Astrocyte (in vitro differentiated cells and primary cell): ENCODE results near the gene OR6C2. TPM values are rescaled to one million over a fixed set of nuclear protein-coding genes. Genes with fewer than 3 reads are reported as not detected.
"Not testable (repeated sequence)": the region's sequence is repeated elsewhere in the genome, so short reads cannot be mapped to it uniquely, and the experiment has no call there.

Source experiments
- DNase-seq: peaks from one replicate; pipeline ENCODE4 v3.0.0-alpha.2; 2010; ENCODE audit warnings: low read depth
- FAIRE-seq: peaks from 2 replicates; lab custom pipeline; 2011; peaks lifted over from hg19 to GRCh38; lab: Jason Lieb, UNC
- H2AFZ ChIP-seq: 2 replicates; pipeline ENCODE4 v1.6.0; 2012; ENCODE audit warnings: low read depth, low read length, inconsistent platforms
- H3K27ac ChIP-seq: 2 replicates; pipeline ENCODE4 v1.5.1; 2011; ENCODE audit warnings: low read depth, low read length, inconsistent platforms
- H3K27me3 ChIP-seq: 2 replicates; pipeline ENCODE4 v1.6.0; 2011; ENCODE audit warnings: low read length, inconsistent platforms; ENCODE audit not compliant: insufficient read depth
- H3K36me3 ChIP-seq: 2 replicates; pipeline ENCODE4 v1.5.1; 2011; ENCODE audit warnings: low read length, inconsistent platforms; ENCODE audit not compliant: insufficient read depth
- H3K4me1 ChIP-seq: 2 replicates; pipeline ENCODE4 v1.5.1; 2011; ENCODE audit warnings: low read length, inconsistent platforms; ENCODE audit not compliant: insufficient read depth
- H3K4me2 ChIP-seq: 2 replicates; pipeline ENCODE4 v1.6.0; 2012; ENCODE audit warnings: low read length, inconsistent platforms
- H3K4me3 ChIP-seq: 2 replicates; pipeline ENCODE4 v1.5.1; 2011; ENCODE audit warnings: low read depth, mild to moderate bottlenecking, low read length, inconsistent platforms; ENCODE audit not compliant: insufficient read depth
- H3K79me2 ChIP-seq: 2 replicates; pipeline ENCODE4 v1.6.0; 2012; ENCODE audit warnings: mild to moderate bottlenecking, low read length, inconsistent platforms; ENCODE audit not compliant: insufficient read depth
- H3K9ac ChIP-seq: 2 replicates; pipeline ENCODE4 v1.6.0; 2012; ENCODE audit warnings: mild to moderate bottlenecking, low read length, inconsistent platforms
- H3K9me3 ChIP-seq: 2 replicates; pipeline ENCODE4 v1.5.1; 2012; ENCODE audit warnings: low read depth, mild to moderate bottlenecking, low read length, inconsistent platforms; ENCODE audit not compliant: insufficient read depth
- H4K20me1 ChIP-seq: 2 replicates; pipeline ENCODE4 v1.6.0; 2012; ENCODE audit warnings: low read length, inconsistent platforms; ENCODE audit not compliant: insufficient read depth
- H3K27ac Mint-ChIP-seq: one replicate; pipeline ENCODE4 v1.8.0; 2021; ENCODE audit warnings: mild to moderate bottlenecking, mixed read lengths; ENCODE audit not compliant: unreplicated experiment
- H3K27me3 Mint-ChIP-seq: one replicate; pipeline ENCODE4 v1.8.0; 2021; ENCODE audit warnings: low read depth, mixed read lengths; ENCODE audit not compliant: unreplicated experiment
- H3K36me3 Mint-ChIP-seq: one replicate; pipeline ENCODE4 v1.8.0; 2021; ENCODE audit warnings: low read depth, mixed read lengths; ENCODE audit not compliant: unreplicated experiment
- H3K4me1 Mint-ChIP-seq: one replicate; pipeline ENCODE4 v1.8.0; 2021; ENCODE audit warnings: low read depth, mixed read lengths; ENCODE audit not compliant: unreplicated experiment
- H3K4me3 Mint-ChIP-seq: one replicate; pipeline ENCODE4 v1.8.0; 2021; ENCODE audit warnings: mild to moderate bottlenecking, moderate library complexity, mixed read lengths; ENCODE audit not compliant: unreplicated experiment
- H3K9me3 Mint-ChIP-seq: one replicate; pipeline ENCODE4 v1.8.0; 2021; ENCODE audit warnings: mild to moderate bottlenecking, mixed read lengths; ENCODE audit not compliant: unreplicated experiment
- EZH2 ChIP-seq: IDR thresholded peaks from 2 replicates; pipeline ENCODE4 v1.6.1; 2012; ENCODE audit warnings: mild to moderate bottlenecking, low read length, inconsistent platforms; ENCODE audit not compliant: insufficient read depth
- total RNA-seq: library from RNA; stranded (reverse); gene quantifications from 2 replicates; pipeline ENCODE4 v1.2.1, GENCODE V29; 2021
- TF ChIP-seq, protein P1 (sequence below): IDR thresholded peaks from 2 replicates; pipeline ENCODE4 v1.5.1; 2011; ENCODE audit warnings: low read depth, mild to moderate bottlenecking, inconsistent platforms, low read length, moderate library complexity; ENCODE audit not compliant: insufficient read depth

Gene OR6C2
- total RNA-seq, 1 donor from 2014 or later = not detected

DNA sequence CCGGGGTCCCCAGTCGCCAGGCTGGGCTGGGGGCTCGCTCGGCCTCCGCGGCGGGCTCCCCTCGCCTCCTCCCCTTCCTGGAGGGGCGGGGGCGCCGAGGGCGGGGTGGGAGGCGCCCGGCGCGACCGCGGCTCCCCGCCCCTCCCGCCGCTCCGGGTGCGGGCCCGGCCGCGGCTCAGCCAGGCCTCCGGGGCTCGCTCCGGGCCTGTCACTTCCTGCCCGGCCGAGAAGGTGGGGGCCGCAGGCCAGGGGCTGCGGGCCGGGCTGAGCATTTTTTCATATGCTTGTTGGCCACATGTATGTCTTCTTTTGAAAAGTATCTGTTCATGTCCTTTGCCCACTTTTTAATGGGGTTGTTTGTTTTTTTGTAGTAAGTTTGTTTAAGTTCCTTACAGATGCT, 29.0 kb upstream of the OR6C2 start:
- H2AFZ ChIP-seq = not testable (repeated sequence)

DNA sequence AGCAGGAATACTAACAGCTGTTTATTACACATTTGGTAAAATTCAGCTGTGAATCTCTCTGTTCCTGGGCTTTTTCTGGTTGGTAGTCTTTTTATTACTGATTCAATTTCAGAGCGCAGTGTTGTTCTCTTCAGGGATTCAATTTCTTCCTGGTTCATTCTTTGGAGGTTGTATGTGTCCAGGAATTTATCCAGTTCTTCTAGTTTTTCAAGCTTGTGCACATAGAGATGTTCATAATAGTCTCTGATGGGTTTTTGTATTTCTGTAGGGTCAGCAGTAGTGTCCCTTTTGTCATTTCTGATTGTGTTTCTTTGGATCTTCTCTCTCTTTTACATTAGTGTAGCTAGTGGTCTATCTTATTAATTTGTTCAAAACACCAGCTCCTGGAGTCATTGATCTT, 26.9 kb upstream of the OR6C2 start:
- H2AFZ ChIP-seq = no peak overlapping the region
- H3K9me3 ChIP-seq = no peaks in the 10 kb centered on the region
- H3K4me1 ChIP-seq = no peaks in the 10 kb centered on the region
- DNase-seq = no peak
- no peak overlapping the region for H3K27ac ChIP-seq
- H4K20me1 ChIP-seq = no peaks in the 10 kb centered on the region
- no peak for TF ChIP-seq EZH2
- TF ChIP-seq, protein P1, sequence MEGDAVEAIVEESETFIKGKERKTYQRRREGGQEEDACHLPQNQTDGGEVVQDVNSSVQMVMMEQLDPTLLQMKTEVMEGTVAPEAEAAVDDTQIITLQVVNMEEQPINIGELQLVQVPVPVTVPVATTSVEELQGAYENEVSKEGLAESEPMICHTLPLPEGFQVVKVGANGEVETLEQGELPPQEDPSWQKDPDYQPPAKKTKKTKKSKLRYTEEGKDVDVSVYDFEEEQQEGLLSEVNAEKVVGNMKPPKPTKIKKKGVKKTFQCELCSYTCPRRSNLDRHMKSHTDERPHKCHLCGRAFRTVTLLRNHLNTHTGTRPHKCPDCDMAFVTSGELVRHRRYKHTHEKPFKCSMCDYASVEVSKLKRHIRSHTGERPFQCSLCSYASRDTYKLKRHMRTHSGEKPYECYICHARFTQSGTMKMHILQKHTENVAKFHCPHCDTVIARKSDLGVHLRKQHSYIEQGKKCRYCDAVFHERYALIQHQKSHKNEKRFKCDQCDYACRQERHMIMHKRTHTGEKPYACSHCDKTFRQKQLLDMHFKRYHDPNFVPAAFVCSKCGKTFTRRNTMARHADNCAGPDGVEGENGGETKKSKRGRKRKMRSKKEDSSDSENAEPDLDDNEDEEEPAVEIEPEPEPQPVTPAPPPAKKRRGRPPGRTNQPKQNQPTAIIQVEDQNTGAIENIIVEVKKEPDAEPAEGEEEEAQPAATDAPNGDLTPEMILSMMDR = no peak
- FAIRE-seq = no peak
- no peak overlapping the region for H3K27ac Mint-ChIP-seq
- no peak overlapping the region for H3K4me3 ChIP-seq
- no peak overlapping the region for H3K9ac ChIP-seq
- no peaks in the 10 kb centered on the region for H3K4me1 Mint-ChIP-seq
- H3K36me3 Mint-ChIP-seq = no peaks in the 10 kb centered on the region
- no peak overlapping the region for H3K4me3 Mint-ChIP-seq
- H3K9me3 Mint-ChIP-seq = peaks cover 2% of the 10 kb centered on the region
- no peaks in the 10 kb centered on the region for H3K36me3 ChIP-seq
- H3K27me3 Mint-ChIP-seq = no peaks in the 10 kb centered on the region
- no peaks in the 10 kb centered on the region for H3K79me2 ChIP-seq
- H3K4me2 ChIP-seq = no peak overlapping the region
- no peaks in the 10 kb centered on the region for H3K27me3 ChIP-seq

More for the DNA sequence above, 29.0 kb upstream of the OR6C2 start:
- not testable (repeated sequence) for H3K4me3 Mint-ChIP-seq, H3K79me2 ChIP-seq, H3K9ac ChIP-seq, H3K36me3 Mint-ChIP-seq, H3K27ac Mint-ChIP-seq, H3K9me3 Mint-ChIP-seq, DNase-seq, H3K4me3 ChIP-seq, H4K20me1 ChIP-seq, FAIRE-seq, H3K27me3 Mint-ChIP-seq, H3K27me3 ChIP-seq, H3K27ac ChIP-seq, H3K36me3 ChIP-seq, H3K4me1 ChIP-seq, H3K9me3 ChIP-seq, H3K4me1 Mint-ChIP-seq
- H3K4me2 ChIP-seq = peak overlapping the region; percentile 33

DNA sequence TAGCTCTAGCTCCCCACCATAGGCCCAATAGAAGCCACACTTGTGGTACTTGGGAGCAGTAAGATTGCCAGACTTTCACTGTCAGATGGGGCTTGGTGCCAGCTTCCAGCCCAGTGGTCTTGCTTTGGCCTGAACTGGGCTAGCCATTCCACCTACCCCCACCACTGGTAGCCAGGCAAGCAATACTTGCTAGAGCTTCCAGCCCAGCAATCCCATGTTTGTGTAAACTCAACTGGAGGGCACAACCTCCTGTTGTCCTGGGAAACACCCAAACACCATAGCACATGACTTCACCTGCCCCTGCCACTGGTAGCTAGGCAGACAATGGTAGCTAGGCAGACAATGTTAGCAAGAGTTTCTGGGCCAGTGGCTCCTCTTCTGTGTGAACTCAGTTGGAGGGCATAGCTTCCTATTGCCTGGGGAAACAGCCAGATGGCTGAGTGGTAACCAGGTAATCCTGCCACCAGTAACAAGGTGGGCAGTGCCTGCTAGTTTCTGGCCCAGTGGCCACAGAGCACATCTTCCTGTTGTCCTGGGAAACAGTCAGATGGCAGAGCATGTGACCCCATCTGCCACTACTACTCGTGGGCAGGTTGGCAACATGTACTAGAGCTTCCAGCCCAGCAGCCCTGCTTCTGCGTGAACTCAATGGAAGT, 23.4 kb upstream of the OR6C2 start:
- Mint-ChIP-seq H3K27ac (no peak overlapping the region), H3K4me1 (no peaks in the 10 kb centered on the region), H3K9me3 (no peaks in the 10 kb centered on the region), H3K36me3 (no peaks in the 10 kb centered on the region), H3K4me3 (no peak overlapping the region), H3K27me3 (no peaks in the 10 kb centered on the region)
- no peak for DNase-seq
- Histone ChIP-seq H3K4me2 (no peak overlapping the region), H3K4me3 (no peak overlapping the region), H3K9me3 (no peaks in the 10 kb centered on the region), H3K27me3 (no peaks in the 10 kb centered on the region), H3K27ac (no peak overlapping the region), H3K9ac (no peak overlapping the region), H3K79me2 (no peaks in the 10 kb centered on the region), H3K4me1 (no peaks in the 10 kb centered on the region), H2AFZ (no peak overlapping the region), H4K20me1 (no peaks in the 10 kb centered on the region), H3K36me3 (no peaks in the 10 kb centered on the region)
- TF ChIP-seq, protein P1 = no peak
- TF ChIP-seq EZH2 = no peak
- FAIRE-seq = no peak
